Measurements from ENCODE around the gene ACTL7A. TPM values are rescaled to one million over a fixed set of nuclear protein-coding genes. Genes with fewer than 3 reads are reported as not detected.

Gene ACTL7A
- total RNA-seq, 1 experiment from 2014 or later: not detected

- CTCF ChIA-PET: no interaction called here
- Mint-ChIP-seq H3K36me3 (ENCODE audit: insufficient read depth, unreplicated experiment) (peaks cover 5% of the 10 kb centered on the region), H3K27me3 (ENCODE audit: unreplicated experiment) (no peaks in the 10 kb centered on the region), H3K4me1 (ENCODE audit: low read depth, unreplicated experiment) (no peaks in the 10 kb centered on the region), H3K27ac (ENCODE audit: unreplicated experiment) (no peak overlapping the region), H3K4me3 (ENCODE audit: low read depth, unreplicated experiment) (no peak overlapping the region), H3K9me3 (ENCODE audit: low read depth, unreplicated experiment) (no peaks in the 10 kb centered on the region)
- no peak for TF ChIP-seq CTCF (IDR thresholded peaks at IDR 0.05; ENCODE audit: unreplicated experiment)
- intact Hi-C loops (cut with micrococcal nuclease; ENCODE audit: unreplicated experiment): no loop called here
- no TSS peak for BruUV-seq (replicated peaks)
- no peak for DNase-seq
Observed at GRCh38 chr9:108910914-108911313, 48.8 kb downstream of the ACTL7A start.

- no peak for TF ChIP-seq CTCF (IDR thresholded peaks at IDR 0.05; ENCODE audit: unreplicated experiment)
- CTCF ChIA-PET: interaction anchor here (0.7 kb wide), 1 partner anchor 84 kb away, joined by 7 read pairs; no protein-coding TSS in a partner anchor
- H3K4me3 Mint-ChIP-seq (ENCODE audit: low read depth, unreplicated experiment): no peak overlapping the region
- peaks cover 3% of the 10 kb centered on the region for H3K36me3 Mint-ChIP-seq (ENCODE audit: insufficient read depth, unreplicated experiment)
- no peaks in the 10 kb centered on the region for H3K9me3 Mint-ChIP-seq (ENCODE audit: low read depth, unreplicated experiment)
- BruUV-seq (replicated peaks): no TSS peak
- intact Hi-C loops (cut with micrococcal nuclease; ENCODE audit: unreplicated experiment): no loop called here
- no peaks in the 10 kb centered on the region for H3K4me1 Mint-ChIP-seq (ENCODE audit: low read depth, unreplicated experiment)
- H3K27me3 Mint-ChIP-seq (ENCODE audit: unreplicated experiment): no peaks in the 10 kb centered on the region
- no peak for DNase-seq
- no peak overlapping the region for H3K27ac Mint-ChIP-seq (ENCODE audit: unreplicated experiment)
Observed at GRCh38 chr9:108911820-108912219, 49.8 kb downstream of the ACTL7A start.

Other genes starting within 250 kb of the ACTL7A start
- not detected in 2 replicates for gene ACTL7B, start 6.3 kb upstream of the ACTL7A start, total RNA-seq (2022)
- gene ELP1, start 71.9 kb downstream of the ACTL7A start, total RNA-seq (2022): 12.8 and 17.9 TPM in 2 replicates
- gene ABITRAM, start 72.1 kb downstream of the ACTL7A start, total RNA-seq (2022): 6.6 and 7.1 TPM in 2 replicates
- 20.6 and 23.7 TPM in 2 replicates for gene CTNNAL1, start 151.2 kb downstream of the ACTL7A start, total RNA-seq (2022)

Data from Calu3 (cell line).